Endothelial cell of coronary artery (primary cell): ENCODE data around the gene DPH5. TPM values are rescaled to one million over a fixed set of nuclear protein-coding genes. Genes with fewer than 3 reads are reported as not detected.

Experiments
- total RNA-seq: library from RNA; depleted of rRNA; stranded (reverse); fragments of >200 nt; gene quantifications from 2 replicates; pipeline ENCODE4 v1.2.3, GENCODE V29; 2014

DPH5 gene
- 20.6 and 33.4 TPM in 2 replicates for total RNA-seq

DNA sequence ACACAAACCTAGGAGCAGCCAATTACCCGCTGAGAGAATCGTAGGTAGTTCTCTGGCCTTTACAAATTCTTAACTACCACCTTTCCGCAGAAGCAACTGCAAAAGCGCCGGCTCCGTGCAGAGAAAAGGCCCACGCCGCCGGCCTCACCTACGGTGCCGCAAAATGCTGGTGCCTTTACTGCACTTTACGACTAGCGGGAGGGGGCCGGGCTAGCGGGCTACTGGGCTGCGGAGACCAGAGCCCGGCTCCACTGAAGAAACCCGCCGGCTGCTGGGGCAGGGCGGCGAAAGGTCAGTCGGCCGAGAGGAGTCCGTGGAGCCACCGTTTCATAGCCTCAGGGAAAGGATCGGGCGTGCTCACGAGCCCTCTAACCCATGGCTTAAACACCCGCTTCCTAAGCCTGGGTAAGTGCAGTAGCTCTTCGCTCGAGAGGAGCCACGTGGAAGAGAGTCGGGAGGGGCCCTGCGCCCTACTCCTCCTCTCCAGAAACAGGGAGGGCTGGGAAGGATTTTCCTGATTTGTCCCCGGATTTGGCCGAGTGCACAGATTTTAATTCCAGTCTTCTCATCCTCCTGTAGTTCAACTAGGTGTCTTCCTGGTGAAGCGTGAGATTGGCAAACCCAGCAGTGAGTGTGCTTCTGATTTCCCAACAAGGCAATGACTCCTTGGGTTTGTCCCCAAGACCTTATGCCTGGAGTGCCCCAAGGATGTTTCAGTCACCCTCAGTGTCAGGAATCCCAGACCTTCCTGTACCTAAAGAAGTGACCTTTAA is at the start of gene DPH5:
Gene DPH5 (minus strand): TSS at position 128 of the 773 bp plus-strand sequence. CDS start 341 bp downstream, outside the sequence.

Other genes with a start within 250 kb of the DPH5 start
- gene EXTL2, start 130.9 kb downstream of the DPH5 start, total RNA-seq = 20.2 and 20.6 TPM in 2 replicates
- 30.0 and 32.9 TPM in 2 replicates for gene SLC30A7, start 129.7 kb downstream of the DPH5 start, total RNA-seq
- 146 and 164 TPM in 2 replicates for gene S1PR1, start 211.2 kb upstream of the DPH5 start, total RNA-seq